H1 (cell line): Measurements from ENCODE around the gene IQCE. TPM values are rescaled to one million over a fixed set of nuclear protein-coding genes. Genes with fewer than 3 reads are reported as not detected.

Experiments
- CTCF ChIA-PET: fragments of 300-600 bp; sonication (Branson Sonifier 250); formaldehyde crosslinking; loops from one replicate; lab custom pipeline; 2021; ENCODE audit not compliant: partially characterized antibody; lab: Charles Lee
- POLR2A ChIA-PET: fragments of 300-600 bp; sonication (Branson Sonifier 250); formaldehyde crosslinking; loops from one replicate; lab custom pipeline; 2021; ENCODE audit warnings: inconsistent platforms; ENCODE audit not compliant: partially characterized antibody; lab: Charles Lee
- DNase-seq, 2 experiments: peaks; one replicate each; pipeline versions ENCODE4 v3.0.0 to v3.0.0-alpha.2; 2010 to 2022; ENCODE audit warnings: low spot score in 2 of 2, low read depth in 1 of 2, mixed read lengths in 1 of 2
- FAIRE-seq: peaks from 2 replicates; lab custom pipeline; 2011; peaks lifted over from hg19 to GRCh38; lab: Jason Lieb, UNC
- H2AFZ ChIP-seq: 2 replicates; pipeline ENCODE4 v1.8.1; 2012; ENCODE audit warnings: low read length, inconsistent platforms
- H2AK5ac ChIP-seq: 2 replicates; pipeline ENCODE4 v1.6.1; 2013; ENCODE audit warnings: low read depth, low read length
- H2BK120ac ChIP-seq: replicated peaks from 2 replicates; pipeline ENCODE3; 2013; ENCODE audit warnings: low read depth, low read length, inconsistent platforms
- H2BK12ac ChIP-seq: 2 replicates; pipeline ENCODE4 v1.6.1; 2013; ENCODE audit warnings: low read depth, low read length
- H2BK15ac ChIP-seq: 2 replicates; pipeline ENCODE4 v1.6.1; 2013; ENCODE audit warnings: low read length
- H2BK20ac ChIP-seq: 2 replicates; pipeline ENCODE4 v1.6.1; 2013; ENCODE audit warnings: low read length
- H2BK5ac ChIP-seq: 2 replicates; pipeline ENCODE4 v1.6.1; 2013; ENCODE audit warnings: low read depth, low read length
- H3K14ac ChIP-seq: 2 replicates; pipeline ENCODE4 v1.6.1; 2013; ENCODE audit warnings: inconsistent platforms; ENCODE audit not compliant: insufficient read length
- H3K18ac ChIP-seq: 2 replicates; pipeline ENCODE4 v1.6.1; 2013; ENCODE audit warnings: low read length; ENCODE audit errors: extremely low read depth
- H3K23ac ChIP-seq: 2 replicates; pipeline ENCODE4 v1.6.1; 2013; ENCODE audit warnings: inconsistent platforms; ENCODE audit not compliant: insufficient read length
- H3K23me2 ChIP-seq: 2 replicates; pipeline ENCODE4 v1.6.1; 2013; ENCODE audit warnings: low read depth, low read length
- H3K27ac ChIP-seq: 2 replicates; pipeline ENCODE4 v1.6.1; 2011; ENCODE audit warnings: low read depth, low read length, inconsistent platforms
- H3K27me3 ChIP-seq, 4 experiments: replicated peaks in 1 of 4; 1 replicate in 1 of 4; 2 replicates in 3 of 4; pipeline versions ENCODE4 v1.6.1 to v1.8.1; 2011 to 2013; ENCODE audit warnings: low read length in 3 of 4, mild to moderate bottlenecking in 3 of 4, inconsistent platforms in 2 of 4, mixed read lengths in 2 of 4, moderate library complexity in 1 of 4; ENCODE audit not compliant: control insufficient read depth in 3 of 4, insufficient read depth in 3 of 4; ENCODE audit errors: extremely low read depth in 1 of 4
- H3K36me3 ChIP-seq, 4 experiments: 2 replicates each; pipeline versions ENCODE4 v1.6.1 to v1.8.1; 2011 to 2013; ENCODE audit warnings: mild to moderate bottlenecking in 4 of 4, low read length in 3 of 4, moderate library complexity in 2 of 4, control low read depth in 1 of 4, inconsistent platforms in 1 of 4; ENCODE audit not compliant: insufficient read depth in 4 of 4, control insufficient read depth in 2 of 4
- H3K4ac ChIP-seq: replicated peaks from 2 replicates; pipeline ENCODE3; 2013; ENCODE audit warnings: low read length, low read depth, mixed read lengths, inconsistent platforms; ENCODE audit not compliant: insufficient read length
- H3K4me1 ChIP-seq, 4 experiments: replicated peaks in 1 of 4; 1 replicate in 1 of 4; 2 replicates in 3 of 4; pipeline versions ENCODE4 v1.6.1 to v1.8.1; 2011 to 2013; ENCODE audit warnings: low read length in 3 of 4, inconsistent platforms in 2 of 4, mixed read lengths in 1 of 4; ENCODE audit not compliant: insufficient read depth in 4 of 4, control insufficient read depth in 3 of 4
- H3K4me2 ChIP-seq, 2 experiments: 2 replicates each; pipeline versions ENCODE4 v1.6.1 to v1.8.1; 2011 to 2013; ENCODE audit warnings: low read depth in 2 of 2, low read length in 2 of 2, control low read depth in 1 of 2, inconsistent platforms in 1 of 2, mild to moderate bottlenecking in 1 of 2; ENCODE audit not compliant: insufficient read depth in 1 of 2
- H3K4me3 ChIP-seq, 4 experiments: fragments of 200-600, 300-600 bp in 1 of 4; sonication (generic), shearing (Covaris generic), sonication (Bioruptor Twin) in 1 of 4; 2 replicates each; pipeline versions ENCODE4 v1.5.1 to v1.8.1; 2011 to 2016; ENCODE audit warnings: low read length in 4 of 4, low read depth in 3 of 4, control low read depth in 2 of 4, inconsistent platforms in 2 of 4, mild to moderate bottlenecking in 2 of 4, mixed read lengths in 1 of 4, moderate library complexity in 1 of 4; ENCODE audit not compliant: insufficient read depth in 2 of 4; ENCODE audit errors: extremely low read depth in 1 of 4
- H3K56ac ChIP-seq: replicated peaks from 2 replicates; pipeline ENCODE3; 2013; ENCODE audit warnings: low read depth, mild to moderate bottlenecking, mixed read lengths, low read length, inconsistent platforms; ENCODE audit not compliant: insufficient read length
- H3K79me1 ChIP-seq: 2 replicates; pipeline ENCODE4 v1.6.1; 2013; ENCODE audit warnings: low read depth, low read length, control low read depth
- H3K79me2 ChIP-seq, 2 experiments: 2 replicates each; pipeline versions ENCODE4 v1.6.1 to v1.8.1; 2012 to 2013; ENCODE audit warnings: low read length in 2 of 2, mild to moderate bottlenecking in 2 of 2, inconsistent platforms in 1 of 2; ENCODE audit not compliant: insufficient read depth in 2 of 2, control insufficient read depth in 1 of 2
- H3K9ac ChIP-seq, 4 experiments: replicated peaks in 1 of 4; 1 replicate in 1 of 4; 2 replicates in 3 of 4; pipeline versions ENCODE4 v1.6.1 to v1.8.1; 2011 to 2013; ENCODE audit warnings: low read depth in 3 of 4, low read length in 3 of 4, control low read depth in 2 of 4, mild to moderate bottlenecking in 2 of 4, moderate library complexity in 2 of 4, inconsistent platforms in 1 of 4; ENCODE audit errors: extremely low read depth in 1 of 4
- H3K9me3 ChIP-seq, 2 experiments: 2 replicates each; pipeline versions ENCODE4 v1.6.1 to v1.8.1; 2012 to 2013; ENCODE audit warnings: mild to moderate bottlenecking in 2 of 2, moderate library complexity in 2 of 2, control low read depth in 1 of 2, inconsistent platforms in 1 of 2, low read depth in 1 of 2, low read length in 1 of 2, mixed read lengths in 1 of 2; ENCODE audit not compliant: insufficient read depth in 2 of 2
- H4K20me1 ChIP-seq, 2 experiments: replicated peaks in 1 of 2; 2 replicates each; pipeline versions ENCODE3 to v1.8.1; 2011 to 2013; ENCODE audit warnings: inconsistent platforms in 2 of 2, low read length in 2 of 2, mild to moderate bottlenecking in 1 of 2; ENCODE audit not compliant: insufficient read depth in 2 of 2, control insufficient read depth in 1 of 2
- H4K5ac ChIP-seq: 2 replicates; pipeline ENCODE4 v1.6.1; 2013; ENCODE audit warnings: low read length, low read depth, mixed read lengths, inconsistent platforms; ENCODE audit not compliant: insufficient read length
- H4K8ac ChIP-seq: 2 replicates; pipeline ENCODE4 v1.8.0; 2013; ENCODE audit warnings: mild to moderate bottlenecking, moderate library complexity, low read length, inconsistent platforms; ENCODE audit not compliant: insufficient read depth; ENCODE audit errors: extremely low read depth
- H4K91ac ChIP-seq: replicated peaks from 2 replicates; pipeline ENCODE3; 2013; ENCODE audit warnings: low read length, mixed read lengths, inconsistent platforms; ENCODE audit not compliant: insufficient read length
- ATF2 ChIP-seq: IDR thresholded peaks from 2 replicates; pipeline ENCODE4 v1.6.1; 2012; ENCODE audit warnings: low read length, inconsistent platforms
- KDM4A ChIP-seq: IDR thresholded peaks from one replicate; pipeline ENCODE4 v1.7.1; 2012; ENCODE audit warnings: low read depth, mild to moderate bottlenecking, moderate library complexity, low read length, inconsistent platforms; ENCODE audit not compliant: severe bottlenecking
- KDM5A ChIP-seq: fragments of 200-600 bp; IDR thresholded peaks from 2 replicates; pipeline ENCODE4 v1.7.1; 2012; ENCODE audit warnings: mild to moderate bottlenecking, low read length, inconsistent platforms, mixed read lengths
- POU5F1 ChIP-seq: IDR thresholded peaks from 2 replicates; pipeline ENCODE4 v1.6.1; 2011; ENCODE audit warnings: low read depth, mild to moderate bottlenecking, low read length, moderate library complexity
- RNF2 ChIP-seq: fragments of 200-900, 300-1000 bp; sonication (generic); IDR thresholded peaks from 2 replicates; pipeline ENCODE4 v1.7.1; 2016; ENCODE audit warnings: borderline replicate concordance, low read depth, mild to moderate bottlenecking, antibody characterized with exemption, low read length; ENCODE audit not compliant: poor library complexity, severe bottlenecking; ENCODE audit errors: missing control alignments
- SAP30 ChIP-seq: fragments of 300-600 bp; sonication (generic); IDR thresholded peaks from 2 replicates; pipeline ENCODE4 v1.7.1; 2012; ENCODE audit warnings: low read length, moderate library complexity, mild to moderate bottlenecking, inconsistent platforms; ENCODE audit not compliant: insufficient read depth, insufficient replicate concordance
- SP4 ChIP-seq: IDR thresholded peaks from 2 replicates; pipeline ENCODE4 v1.6.1; 2012; ENCODE audit warnings: low read length, inconsistent platforms
- SRF ChIP-seq: IDR thresholded peaks from 2 replicates; pipeline ENCODE4 v1.6.1; 2011; ENCODE audit warnings: mild to moderate bottlenecking, low read depth, low read length, moderate library complexity
- TAF1 ChIP-seq: IDR thresholded peaks from 2 replicates; pipeline ENCODE4 v1.6.1; 2011; ENCODE audit warnings: mild to moderate bottlenecking, low read depth, low read length
- TBP ChIP-seq: IDR thresholded peaks from 2 replicates; pipeline ENCODE4 v1.6.1; 2011; ENCODE audit warnings: low read depth, low read length, improper control_type of control experiment
- TCF12 ChIP-seq: IDR thresholded peaks from 2 replicates; pipeline ENCODE4 v1.6.1; 2011; ENCODE audit warnings: low read depth, mild to moderate bottlenecking, low read length
- WGBS, 2 experiments: shearing (Covaris generic) in 1 of 2; methylation state at CpG; one replicate each; pipeline versions ENCODE4 v1.1.6 to v1.1.7; 2013 to 2015; ENCODE audit warnings: low lambda C conversion rate in 2 of 2, mixed read lengths in 2 of 2, inconsistent platforms in 1 of 2, low coverage in 1 of 2, missing lambda C conversion rate in 1 of 2; ENCODE audit not compliant: insufficient replicate concordance in 2 of 2, insufficient coverage in 1 of 2, insufficient read length in 1 of 2; ENCODE audit errors: extremely low coverage in 1 of 2, missing lambda C conversion rate in 1 of 2; 5-methylcytosine and 5-hydroxymethylcytosine counted together
- polyA plus RNA-seq, 7 experiments: library from polyadenylated mRNA; depleted of rRNA in 3 of 7; stranded (reverse) in 5 of 7; unstranded in 2 of 7; fragments of >200 nt in 5 of 7; fragments of 200-250 nt in 2 of 7; gene quantifications; 1 replicate in 5 of 7; 2 replicates in 1 of 7; 4 replicates in 1 of 7; pipeline versions ENCODE4 v1.2.1 to v1.2.3, GENCODE V29; 2011 to 2013; ENCODE audit warnings: missing spikeins in 2 of 7, mixed read lengths in 2 of 7
- total RNA-seq: library from RNA; stranded (reverse); fragmentation: NEBNext Ultra II Directional; extraction: Animal tissue kit (Norgen Biotek cat#: 25700); gene quantifications from 2 replicates; pipeline ENCODE4 v1.2.1, GENCODE V29; 2021

IQCE gene
- total and polyA plus RNA-seq, 2 of the 8 experiments (the other 6 are each of a cell fraction or from before 2014, with no cell fraction given) = 2.2 to 4.9 TPM

- peaks cover 7 to 25% of the 10 kb centered on the region in 2 experiments for H4K20me1 ChIP-seq
- no peak overlapping the region for H2BK5ac ChIP-seq
- H3K9me3 ChIP-seq = no peaks in the 10 kb centered on the region
- no peak overlapping the region for H3K18ac ChIP-seq
- FAIRE-seq (no peak), DNase-seq (no peak)
- H3K79me2 ChIP-seq = no peaks in the 10 kb centered on the region
- no peak overlapping the region for H3K14ac ChIP-seq
- H2AFZ ChIP-seq = no peak overlapping the region
- H3K27me3 ChIP-seq = no peaks in the 10 kb centered on the region; a peak in 2 of 7 replicates
- H3K23ac ChIP-seq = no peak overlapping the region
- WGBS, 2 experiments = 91% methylated on average over 5 of the region's 5 CpGs; no CpG with 5 or more reads in 1 of the 2 experiments
- H3K56ac ChIP-seq = no peak overlapping the region
- H3K4me3 ChIP-seq = no peak overlapping the region
- no peak overlapping the region for H4K91ac ChIP-seq
- POLR2A ChIA-PET = interaction anchor here (0.9 to 1.4 kb wide), 5 partner anchors 9 to 107 kb away, joined by 3 to 5 read pairs (median 3); partner anchors contain the start of gene TTYH3
- H3K79me1 ChIP-seq = peaks cover 3% of the 10 kb centered on the region; the same call in 1 of the 2 replicates
- peaks cover 9 to 36% (median 25%) of the 10 kb centered on the region in 4 experiments; a peak in 7 of 8 replicates for H3K36me3 ChIP-seq
- H2BK15ac ChIP-seq = no peak overlapping the region
- no peak overlapping the region for H2BK12ac ChIP-seq
- H3K4ac ChIP-seq = no peak overlapping the region
- no peak overlapping the region for H3K4me2 ChIP-seq
- no peak overlapping the region for H2AK5ac ChIP-seq
- H3K9ac ChIP-seq = no peak overlapping the region
- H4K8ac ChIP-seq = no peak overlapping the region
- peaks cover 5% of the 10 kb centered on the region; the same call in 1 of the 2 replicates for H3K23me2 ChIP-seq
- TF ChIP-seq TBP (no peak), TCF12 (no peak), POU5F1 (no peak), KDM5A (no peak), RNF2 (no peak), KDM4A (no peak), SAP30 (no peak), ATF2 (no peak), SP4 (no peak), TAF1 (no peak), SRF (no peak)
- H3K4me1 ChIP-seq = no peaks in the 10 kb centered on the region
- CTCF ChIA-PET = interaction anchor here (0.6 to 4.2 kb wide), 13 partner anchors 8 to 1144 kb away, joined by 3 to 29 read pairs (median 6); no protein-coding TSS in a partner anchor
- no peak overlapping the region for H2BK20ac ChIP-seq
- H3K27ac ChIP-seq = no peak overlapping the region
- no peak overlapping the region for H2BK120ac ChIP-seq
- H4K5ac ChIP-seq = no peak overlapping the region
These were observed 95.3 kb downstream of the IQCE start for GRCh38 chr7:2654059-2654458.
